ENCODE results near the gene MCM6. TPM values are rescaled to one million over a fixed set of nuclear protein-coding genes. Genes with fewer than 3 reads are reported as not detected.
"Not testable (repeated sequence)": the region's sequence is repeated elsewhere in the genome, so short reads cannot be mapped to it uniquely, and the experiment has no call there.

The MCM6 gene
- total RNA-seq, 1 experiment from 2014 or later: 95.4 TPM

- in situ Hi-C loops (cut with HindIII; ENCODE audit: low sequenced_read_pairs): no loop called here
- DNase-seq (ENCODE audit: low spot score): peak; percentile 49
These were observed 78.6 kb downstream of the MCM6 start for GRCh38 chr2:135797497-135798274.

DNA sequence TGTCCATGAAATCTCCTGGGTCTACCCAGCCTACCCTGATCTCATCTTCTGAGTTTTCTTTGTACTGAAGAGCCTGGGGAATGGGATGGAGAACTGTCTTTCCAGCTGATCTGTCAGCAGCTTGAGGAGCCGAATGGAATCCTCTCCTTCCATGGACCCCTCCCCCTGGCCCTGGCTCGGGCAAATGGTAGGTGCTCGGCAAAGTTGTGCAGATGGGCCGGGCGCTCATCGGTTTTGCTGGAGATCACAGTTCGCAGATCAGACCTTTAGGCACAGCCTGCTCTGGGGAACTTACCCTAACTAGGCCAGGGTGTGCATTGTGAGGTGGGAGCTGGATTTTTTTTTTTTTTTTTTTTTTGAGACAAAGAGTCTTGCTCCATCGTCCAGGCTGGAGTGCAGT, 79.6 kb downstream of the MCM6 start:
- DNase-seq (ENCODE audit: low spot score): no peak
- in situ Hi-C loops (cut with HindIII; ENCODE audit: low sequenced_read_pairs): no loop called here

DNA sequence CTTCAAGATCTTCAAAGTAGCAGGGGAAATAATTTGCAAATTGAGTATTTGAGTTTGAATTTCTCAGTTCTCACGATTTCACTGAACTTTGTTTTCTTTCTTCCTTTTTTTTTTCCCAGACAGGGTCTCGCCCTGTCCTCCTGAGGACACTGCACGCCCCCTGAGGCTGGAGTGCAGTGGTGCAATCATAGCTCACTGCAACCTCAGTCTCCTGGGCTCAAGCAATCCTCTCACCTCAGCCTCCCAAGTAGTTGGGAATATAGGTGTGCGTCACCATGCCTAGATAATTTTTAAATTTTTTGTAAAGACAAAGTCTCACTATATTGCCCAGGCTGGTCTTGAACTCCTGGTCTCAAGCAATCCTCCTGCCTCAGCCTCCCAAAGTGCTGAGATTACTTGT, 80.6 kb downstream of the MCM6 start:
- DNase-seq (ENCODE audit: low spot score); in situ Hi-C loops (cut with HindIII; ENCODE audit: low sequenced_read_pairs): not testable (repeated sequence)

DNA sequence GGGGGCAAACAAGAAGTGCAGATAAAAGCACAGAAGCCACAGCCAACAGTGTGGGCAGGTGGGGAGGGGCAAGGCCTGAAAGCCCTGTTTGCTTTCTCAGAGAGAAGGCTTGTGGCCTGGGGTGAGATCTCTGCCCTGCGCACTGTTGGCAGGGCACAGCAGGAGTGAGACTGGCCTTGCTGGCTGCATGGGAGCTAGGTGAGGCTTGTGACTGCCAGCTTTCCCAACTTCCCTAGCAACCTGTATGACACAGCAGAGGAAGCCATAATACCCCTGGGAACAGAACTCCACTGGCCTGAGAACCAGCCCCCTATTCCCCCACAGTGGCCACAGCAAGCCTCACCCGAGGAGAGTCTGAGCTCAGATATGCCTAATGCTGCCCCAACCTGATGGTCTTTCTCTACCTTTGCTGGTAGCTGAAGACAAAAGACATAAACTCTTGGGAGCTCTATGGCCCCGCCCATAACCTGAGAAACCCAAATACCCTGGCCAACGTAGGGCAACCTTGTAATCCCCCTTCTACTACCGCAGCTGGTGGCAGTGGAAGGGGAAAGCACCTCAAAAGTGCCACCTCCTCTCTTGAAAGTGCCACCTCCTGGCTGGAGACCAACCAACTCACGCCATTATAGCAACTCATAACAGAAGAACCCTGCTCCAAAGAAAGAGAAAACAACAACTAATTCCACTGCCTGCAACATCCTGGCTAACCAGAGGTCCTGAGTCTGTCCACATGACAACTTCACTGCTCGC, 83.7 kb downstream of the MCM6 start:
- in situ Hi-C loops (cut with HindIII; ENCODE audit: low sequenced_read_pairs): no loop called here
- DNase-seq (ENCODE audit: low spot score): no peak

DNA sequence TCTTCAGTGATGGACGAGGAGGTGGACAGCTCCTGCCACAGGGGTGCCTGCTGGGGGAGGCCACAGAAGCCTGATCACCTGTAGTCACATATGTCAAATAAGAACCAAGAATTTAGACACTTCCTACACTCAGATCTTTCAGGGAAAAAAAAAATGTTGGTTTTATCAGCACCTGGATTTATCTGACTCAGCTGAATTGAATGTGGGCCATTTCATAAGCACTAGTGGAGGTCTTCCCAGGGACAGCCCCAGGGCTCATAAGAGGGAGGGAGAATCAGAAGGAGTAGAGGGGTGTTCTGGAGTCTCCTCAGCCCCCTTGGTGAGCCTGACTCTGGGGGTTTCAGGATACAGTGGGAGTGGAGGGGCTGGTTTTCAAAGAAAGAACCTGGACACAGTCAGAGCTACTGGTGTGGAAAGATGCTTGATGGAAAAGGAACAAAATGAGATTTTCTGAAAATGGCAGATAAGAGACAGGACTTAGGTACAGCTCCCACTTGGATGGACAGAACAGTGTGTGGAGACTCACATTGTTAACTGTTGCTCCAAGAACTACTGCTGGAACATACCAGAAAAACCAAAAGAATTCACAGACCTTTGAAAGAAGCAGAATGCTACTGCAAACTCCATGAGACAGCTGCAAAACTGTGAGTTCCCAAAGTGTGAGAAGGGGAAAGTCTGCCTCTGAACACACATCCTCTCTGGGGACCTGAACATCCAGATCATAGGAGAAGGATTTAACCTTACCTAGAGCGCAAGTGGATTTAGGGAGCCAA, 84.6 kb downstream of the MCM6 start:
- no peak for DNase-seq (ENCODE audit: low spot score)
- in situ Hi-C loops (cut with HindIII; ENCODE audit: low sequenced_read_pairs): no loop called here

- in situ Hi-C loops (cut with HindIII; ENCODE audit: low sequenced_read_pairs): no loop called here
- DNase-seq (ENCODE audit: low spot score): no peak
These were observed 85.8 kb downstream of the MCM6 start for GRCh38 chr2:135790423-135790822.

Other genes starting within 250 kb of the MCM6 start
- 58.6 and 73.5 TPM in 2 replicates for gene UBXN4, start 134.6 kb downstream of the MCM6 start, total RNA-seq (2014; rRNA removed; shearing (Covaris generic))
- gene LCT, start 39.3 kb downstream of the MCM6 start, total RNA-seq (2014; rRNA removed; shearing (Covaris generic)): not detected in 2 replicates
- 89.1 and 113 TPM in 2 replicates for gene DARS1, start 109.2 kb upstream of the MCM6 start, total RNA-seq (2014; rRNA removed; shearing (Covaris generic))
- not detected in 2 replicates for gene CXCR4, start 241.7 kb upstream of the MCM6 start, total RNA-seq (2014; rRNA removed; shearing (Covaris generic))

All from G401 (cell line).